Neural progenitor cell (in vitro differentiated cells): ENCODE measurements around the gene AP1M1.

ENCODE experiments used
- EZH2 ChIP-seq: fragments of 200-600 bp; sonication (generic); IDR thresholded peaks from 2 replicates; pipeline ENCODE4 v1.6.1; 2017; ENCODE audit warnings: antibody characterized with exemption, mild to moderate bottlenecking, moderate library complexity
- EZH2phosphoT487 ChIP-seq: fragments of 200-600 bp; sonication (generic); IDR thresholded peaks from 2 replicates; pipeline ENCODE4 v1.6.1; 2017; ENCODE audit warnings: antibody characterized with exemption
- TF ChIP-seq, protein P1 (sequence below): fragments of 200-600 bp; sonication (generic); IDR thresholded peaks from 2 replicates; pipeline ENCODE4 v1.5.1; 2017; ENCODE audit warnings: antibody characterized with exemption, mild to moderate bottlenecking

DNA sequence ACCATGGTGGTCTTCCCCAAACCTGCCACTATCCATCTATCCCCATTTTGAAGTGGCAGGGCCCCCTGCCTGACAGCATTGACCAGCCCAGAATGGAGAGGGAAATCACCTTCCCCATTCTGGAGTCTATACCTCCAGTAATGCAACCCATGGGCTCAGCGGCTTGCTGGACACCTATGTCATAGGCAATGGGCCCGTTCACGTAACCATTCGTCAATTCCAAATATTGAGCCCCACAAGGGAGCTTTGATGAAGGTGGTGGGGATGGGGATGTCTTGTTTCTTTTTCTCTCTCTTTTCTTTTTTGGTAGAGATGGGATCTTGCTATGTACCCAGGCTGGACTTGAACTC lies 63.1 kb downstream of the AP1M1 start:
- TF ChIP-seq, protein P1, sequence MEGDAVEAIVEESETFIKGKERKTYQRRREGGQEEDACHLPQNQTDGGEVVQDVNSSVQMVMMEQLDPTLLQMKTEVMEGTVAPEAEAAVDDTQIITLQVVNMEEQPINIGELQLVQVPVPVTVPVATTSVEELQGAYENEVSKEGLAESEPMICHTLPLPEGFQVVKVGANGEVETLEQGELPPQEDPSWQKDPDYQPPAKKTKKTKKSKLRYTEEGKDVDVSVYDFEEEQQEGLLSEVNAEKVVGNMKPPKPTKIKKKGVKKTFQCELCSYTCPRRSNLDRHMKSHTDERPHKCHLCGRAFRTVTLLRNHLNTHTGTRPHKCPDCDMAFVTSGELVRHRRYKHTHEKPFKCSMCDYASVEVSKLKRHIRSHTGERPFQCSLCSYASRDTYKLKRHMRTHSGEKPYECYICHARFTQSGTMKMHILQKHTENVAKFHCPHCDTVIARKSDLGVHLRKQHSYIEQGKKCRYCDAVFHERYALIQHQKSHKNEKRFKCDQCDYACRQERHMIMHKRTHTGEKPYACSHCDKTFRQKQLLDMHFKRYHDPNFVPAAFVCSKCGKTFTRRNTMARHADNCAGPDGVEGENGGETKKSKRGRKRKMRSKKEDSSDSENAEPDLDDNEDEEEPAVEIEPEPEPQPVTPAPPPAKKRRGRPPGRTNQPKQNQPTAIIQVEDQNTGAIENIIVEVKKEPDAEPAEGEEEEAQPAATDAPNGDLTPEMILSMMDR = no peak
- TF ChIP-seq EZH2 = no peak
- TF ChIP-seq EZH2phosphoT487 = no peak
